HG03039 (cell line): ENCODE measurements around the gene RNF111.
A peak's percentile ranks its signal among the peaks of the same experiment; 100 is the strongest.

Experiments
- ATAC-seq: cut with Tn5 transposase; IDR thresholded peaks from one replicate; pipeline ENCODE4 v1.9.1; 2021; ENCODE audit warnings: mild to moderate bottlenecking, moderate library complexity; ENCODE audit not compliant: unreplicated experiment

RNF111 gene

GRCh38 chr15:58987491-58988005 is at the start of gene RNF111:
RNF111 (plus strand) TSS chr15:58987663; CDS start chr15:59030823, 43,160 bp downstream.
- ATAC-seq = peak; percentile 71

DNA sequence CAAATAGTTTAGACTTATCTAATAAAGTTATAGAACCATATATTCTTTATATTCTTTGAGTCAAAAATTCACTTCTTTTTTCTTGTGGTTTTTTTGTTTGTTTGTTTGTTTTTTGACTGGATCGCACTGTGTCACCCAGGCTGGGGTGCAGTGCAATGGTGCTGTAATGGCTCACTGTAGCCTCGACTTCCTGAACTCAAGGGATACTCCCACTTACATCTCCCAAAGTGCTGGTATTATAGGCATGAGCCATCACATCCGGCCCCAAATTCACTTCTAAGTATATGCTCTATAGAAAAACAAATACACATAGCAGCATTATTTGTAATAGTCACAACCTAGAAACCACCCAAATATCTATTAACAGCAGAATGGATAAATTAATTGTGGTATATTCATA is 40.3 kb upstream of the RNF111 start:
- no peak for ATAC-seq

GRCh38 chr15:58951388-58952007 is 36.0 kb upstream of the RNF111 start:
- no peak for ATAC-seq

- no peak for ATAC-seq
Measured at GRCh38 chr15:58952751-58953150, 34.7 kb upstream of the RNF111 start.

GRCh38 chr15:58957101-58957973 is 30.1 kb upstream of the RNF111 start:
- ATAC-seq = no peak

GRCh38 chr15:58958811-58959210 is 28.7 kb upstream of the RNF111 start:
- ATAC-seq = no peak

- ATAC-seq = no peak
Measured at GRCh38 chr15:58962136-58962535, 25.3 kb upstream of the RNF111 start.

DNA sequence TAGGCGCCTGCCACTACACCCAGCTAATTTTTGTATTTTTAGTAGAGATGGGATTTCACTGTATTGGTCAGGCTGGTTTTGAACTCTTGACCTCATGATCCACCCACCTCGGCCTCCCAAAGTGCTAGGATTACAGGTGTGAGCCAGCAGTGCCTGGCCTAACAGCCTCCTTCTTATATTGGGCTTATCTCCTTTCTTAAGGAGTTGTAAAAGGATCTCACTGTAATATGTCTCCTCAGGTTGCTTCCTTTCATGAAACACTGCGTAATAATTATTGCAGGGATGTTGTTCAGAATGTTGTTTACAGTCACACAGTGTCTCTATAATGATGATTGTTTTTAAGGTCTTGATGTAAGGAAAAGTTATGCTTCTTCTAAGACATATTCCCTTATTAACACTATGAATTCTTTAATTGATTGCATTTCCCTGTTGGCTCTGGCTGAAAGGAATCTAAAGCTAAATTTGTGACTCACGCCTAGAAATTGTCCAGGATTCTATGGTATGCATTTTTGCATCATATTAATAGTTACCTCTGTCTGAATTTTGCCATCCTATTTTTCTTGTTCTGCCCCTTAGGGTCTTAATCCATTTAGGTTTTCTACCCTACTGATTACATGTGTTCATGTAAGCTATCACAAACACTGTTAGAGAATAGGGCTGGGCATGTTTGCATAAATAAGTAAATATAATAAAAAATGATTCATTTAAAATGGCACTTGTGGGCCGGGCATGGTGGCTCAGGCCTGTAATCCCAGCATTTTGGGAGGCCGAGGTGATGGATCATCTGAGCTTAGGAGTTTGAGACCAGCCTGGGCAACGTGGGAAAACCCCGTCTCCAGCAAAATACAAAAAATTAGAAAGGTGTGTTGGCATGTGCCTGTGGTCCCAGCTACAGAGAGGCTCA is 24.5 kb upstream of the RNF111 start:
- no peak for ATAC-seq

DNA sequence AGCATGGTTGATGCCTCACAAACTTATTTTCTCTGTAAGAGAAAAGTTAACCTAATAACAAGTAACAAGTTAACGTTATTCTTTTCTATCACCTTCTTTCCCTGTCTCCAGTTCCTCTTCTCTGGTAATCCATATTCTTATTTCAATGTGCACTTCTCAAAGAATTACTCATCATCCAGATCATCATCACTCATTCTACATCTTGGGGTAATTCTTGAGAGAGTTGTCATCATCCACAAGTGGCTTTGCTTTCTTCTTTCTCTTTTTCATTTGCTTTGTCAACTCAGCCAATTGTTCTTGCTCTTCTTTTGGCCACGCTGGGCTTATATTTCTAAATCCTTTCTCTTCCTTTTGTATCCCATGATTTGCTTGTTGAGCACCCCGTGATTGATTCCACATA is 20.8 kb upstream of the RNF111 start:
- no peak for ATAC-seq

DNA sequence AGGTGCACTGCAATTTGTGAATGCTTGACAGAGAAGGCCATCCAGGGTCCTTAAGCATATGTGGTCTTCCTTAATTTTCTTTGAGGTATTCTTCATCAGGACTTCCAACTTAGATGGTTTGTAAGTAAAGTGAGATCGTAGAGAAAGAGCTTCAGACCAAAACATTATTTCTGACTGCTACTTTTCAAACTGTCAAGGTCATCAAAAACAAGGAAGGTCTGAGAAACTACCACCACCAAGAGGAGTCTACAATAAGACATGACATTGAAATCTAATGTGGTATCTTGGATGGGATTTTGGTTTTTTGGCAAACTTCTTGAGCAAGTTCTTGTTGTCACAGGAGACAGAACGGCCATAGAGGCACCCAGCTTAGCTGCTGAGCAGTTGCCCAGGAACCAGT is 20.0 kb upstream of the RNF111 start:
- no peak for ATAC-seq

DNA sequence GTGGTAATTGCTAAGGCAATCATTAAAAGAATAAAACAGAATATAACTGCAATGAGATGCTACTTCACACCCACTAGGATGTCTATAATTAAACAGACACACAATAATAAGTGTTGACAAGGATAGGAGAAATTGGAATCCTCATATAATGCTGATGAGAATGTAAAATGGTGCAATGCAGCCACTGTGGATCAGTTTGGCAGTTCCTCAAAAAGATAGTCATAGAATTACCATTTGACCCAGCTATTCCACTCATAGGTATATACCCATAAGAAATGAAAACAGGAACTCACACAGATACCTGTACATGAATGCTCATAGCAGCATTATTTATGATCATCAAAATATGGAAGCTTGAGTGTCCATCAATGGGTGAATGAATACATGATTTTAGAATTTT is 9.6 kb upstream of the RNF111 start:
- no peak for ATAC-seq

DNA sequence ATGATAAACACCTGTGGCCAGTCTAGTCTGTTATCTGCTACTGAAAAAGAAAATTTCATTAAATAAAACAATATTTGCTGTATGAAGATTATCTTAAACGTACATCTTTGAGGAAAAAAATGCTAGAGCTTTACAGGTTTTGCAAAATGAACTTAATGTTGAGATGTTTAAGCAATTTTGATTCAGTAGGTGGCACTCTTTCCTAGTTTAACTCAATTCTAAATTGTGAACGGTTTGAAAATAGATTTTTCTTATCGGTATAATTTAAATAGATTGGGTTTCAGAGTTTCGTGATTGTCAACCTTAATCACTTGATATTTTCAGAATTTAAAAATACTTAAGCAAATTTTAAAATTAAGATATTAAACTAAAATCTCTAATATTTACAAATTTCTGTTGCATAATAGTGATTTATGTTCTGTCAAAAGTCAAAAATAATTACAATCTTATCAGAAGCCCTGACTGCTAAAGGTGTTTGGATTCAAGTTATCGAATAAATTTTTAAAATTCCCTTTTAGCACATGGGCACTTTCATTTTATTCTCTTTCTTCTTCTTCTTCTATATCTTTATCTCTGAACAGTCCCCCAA is 7.0 kb upstream of the RNF111 start:
- ATAC-seq = no peak

GRCh38 chr15:58981808-58982475 is 5.5 kb upstream of the RNF111 start:
- no peak for ATAC-seq

GRCh38 chr15:58983261-58983660 is 4.2 kb upstream of the RNF111 start:
- ATAC-seq = no peak

DNA sequence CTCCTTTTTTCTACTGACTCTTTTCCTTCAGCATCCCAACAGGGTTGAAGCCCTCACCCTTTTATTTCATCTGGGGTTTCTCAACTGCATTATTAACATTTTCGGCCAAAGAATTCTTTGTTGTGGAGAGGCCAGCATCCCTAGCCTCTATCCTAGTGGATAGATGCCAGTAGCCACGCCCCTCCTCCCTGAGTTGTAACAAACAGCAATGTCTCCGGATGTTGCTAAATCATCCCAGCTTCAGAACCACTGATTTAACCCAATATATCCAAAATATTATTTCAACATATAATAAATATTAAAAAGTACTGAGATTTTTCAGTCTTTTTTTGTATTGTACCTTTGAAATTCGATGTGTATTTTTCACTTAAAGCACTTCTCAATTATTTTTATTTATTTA is 2.0 kb upstream of the RNF111 start:
- no peak for ATAC-seq

GRCh38 chr15:58987036-58987435 is 427 bp upstream of the RNF111 start:
- no peak for ATAC-seq

DNA sequence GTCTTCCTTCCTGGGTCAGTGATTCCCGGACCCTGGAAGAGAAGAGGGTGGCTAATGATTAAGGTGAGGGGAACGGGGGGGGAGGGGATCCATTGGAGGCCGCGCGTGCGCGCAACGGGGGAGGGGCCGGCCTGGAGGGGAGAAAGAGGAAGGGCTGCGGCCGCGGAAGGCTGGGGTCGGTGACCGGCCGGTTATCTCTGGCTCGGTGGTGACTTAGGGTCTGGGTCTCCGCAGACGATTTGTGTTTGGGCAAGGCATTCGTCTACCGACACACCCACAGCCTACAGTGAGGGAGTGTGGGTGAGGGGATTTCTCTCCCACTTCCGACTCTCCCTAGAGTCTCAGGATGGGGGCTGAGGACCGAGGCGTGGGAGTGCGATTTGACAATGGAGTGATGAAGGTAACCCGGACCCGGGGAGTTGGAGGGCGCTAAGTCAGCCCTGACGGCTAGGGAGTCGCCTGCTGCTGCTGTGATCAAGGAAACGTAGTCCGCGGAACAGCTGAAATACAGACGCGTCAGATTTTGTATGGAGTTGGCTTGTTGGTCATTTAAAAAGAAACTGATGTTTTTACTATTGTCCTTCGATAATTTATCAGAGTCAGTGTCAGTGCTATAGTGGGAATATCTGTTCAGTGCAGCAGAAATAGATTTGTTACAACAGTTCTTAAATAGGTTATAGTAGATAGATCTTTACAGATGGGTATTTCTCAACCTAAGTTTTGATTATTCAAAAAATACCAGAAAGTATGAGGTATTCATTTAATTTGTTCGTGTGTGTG is 733 bp downstream of the RNF111 start:
- peak; percentile 43 for ATAC-seq

DNA sequence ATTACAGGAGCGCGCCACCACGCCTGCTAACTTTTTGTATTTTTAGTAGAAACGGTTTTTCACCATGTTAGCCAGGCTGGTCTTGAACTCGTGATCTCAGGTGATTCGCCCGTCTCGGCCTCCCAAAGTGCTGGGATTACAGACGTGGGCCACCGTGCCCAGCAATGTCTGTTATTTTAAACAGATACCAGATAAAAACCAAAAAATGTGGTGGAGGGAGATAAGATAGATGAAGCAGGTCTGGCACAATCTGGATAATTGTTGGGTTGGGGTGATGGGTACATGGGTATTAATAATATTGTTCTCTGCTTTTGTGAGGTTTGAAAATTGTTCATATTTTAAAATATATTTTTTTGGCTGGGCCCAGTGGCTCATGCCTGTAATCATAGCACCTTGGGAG is 4.7 kb downstream of the RNF111 start:
- no peak for ATAC-seq

GRCh38 chr15:58994906-58995453 is 7.5 kb downstream of the RNF111 start:
- no peak for ATAC-seq
